Calu3 (cell line): ENCODE measurements around the gene EMC9. TPM values are rescaled to one million over a fixed set of nuclear protein-coding genes. Genes with fewer than 3 reads are reported as not detected.

Experiments used
- BruUV-seq: library from RNA; stranded (reverse); fragments of 400-500 nt; replicated peaks from 2 replicates; lab custom pipeline; 2021; lab: Mats Ljungman, UMichigan
- CTCF ChIA-PET: fragments of 300-600 bp; sonication (Branson Sonifier 250); formaldehyde crosslinking; loops from one replicate; lab custom pipeline; 2022; ENCODE audit warnings: antibody characterized with exemption; lab: Charles Lee
- DNase-seq: peaks from one replicate; pipeline ENCODE4 v3.0.0; 2022
- H3K27ac Mint-ChIP-seq: one replicate; pipeline ENCODE4 v1.8.0; 2022; ENCODE audit warnings: mixed read lengths; ENCODE audit not compliant: unreplicated experiment
- H3K27me3 Mint-ChIP-seq: one replicate; pipeline ENCODE4 v1.8.0; 2022; ENCODE audit warnings: mixed read lengths; ENCODE audit not compliant: unreplicated experiment
- H3K36me3 Mint-ChIP-seq: one replicate; pipeline ENCODE4 v1.8.0; 2022; ENCODE audit warnings: mild to moderate bottlenecking, moderate library complexity, mixed read lengths; ENCODE audit not compliant: insufficient read depth, unreplicated experiment
- H3K4me1 Mint-ChIP-seq: one replicate; pipeline ENCODE4 v1.8.0; 2022; ENCODE audit warnings: mild to moderate bottlenecking, low read depth, mixed read lengths; ENCODE audit not compliant: unreplicated experiment
- H3K4me3 Mint-ChIP-seq: one replicate; pipeline ENCODE4 v1.8.0; 2022; ENCODE audit warnings: mild to moderate bottlenecking, low read depth, moderate library complexity, mixed read lengths; ENCODE audit not compliant: unreplicated experiment
- H3K9me3 Mint-ChIP-seq: one replicate; pipeline ENCODE4 v1.8.0; 2022; ENCODE audit warnings: low read depth, mixed read lengths; ENCODE audit not compliant: unreplicated experiment
- intact Hi-C: fragments of 100-400 bp; cut with micrococcal nuclease; formaldehyde crosslinking; loops from one replicate; pipeline ENCODE4 v1.10.0; 2022; ENCODE audit not compliant: unreplicated experiment
- total RNA-seq: library from RNA; stranded (reverse); gene quantifications from 2 replicates; pipeline ENCODE4 v1.2.3, GENCODE V29; 2022
- TF ChIP-seq, protein P1 (sequence below): fragments of 200-600 bp; IDR thresholded peaks from one replicate; pipeline ENCODE4 v1.8.0; 2022; ENCODE audit warnings: antibody characterized with exemption; ENCODE audit not compliant: unreplicated experiment

EMC9 gene
- total RNA-seq, 1 experiment from 2014 or later, result 38.0 TPM

DNA sequence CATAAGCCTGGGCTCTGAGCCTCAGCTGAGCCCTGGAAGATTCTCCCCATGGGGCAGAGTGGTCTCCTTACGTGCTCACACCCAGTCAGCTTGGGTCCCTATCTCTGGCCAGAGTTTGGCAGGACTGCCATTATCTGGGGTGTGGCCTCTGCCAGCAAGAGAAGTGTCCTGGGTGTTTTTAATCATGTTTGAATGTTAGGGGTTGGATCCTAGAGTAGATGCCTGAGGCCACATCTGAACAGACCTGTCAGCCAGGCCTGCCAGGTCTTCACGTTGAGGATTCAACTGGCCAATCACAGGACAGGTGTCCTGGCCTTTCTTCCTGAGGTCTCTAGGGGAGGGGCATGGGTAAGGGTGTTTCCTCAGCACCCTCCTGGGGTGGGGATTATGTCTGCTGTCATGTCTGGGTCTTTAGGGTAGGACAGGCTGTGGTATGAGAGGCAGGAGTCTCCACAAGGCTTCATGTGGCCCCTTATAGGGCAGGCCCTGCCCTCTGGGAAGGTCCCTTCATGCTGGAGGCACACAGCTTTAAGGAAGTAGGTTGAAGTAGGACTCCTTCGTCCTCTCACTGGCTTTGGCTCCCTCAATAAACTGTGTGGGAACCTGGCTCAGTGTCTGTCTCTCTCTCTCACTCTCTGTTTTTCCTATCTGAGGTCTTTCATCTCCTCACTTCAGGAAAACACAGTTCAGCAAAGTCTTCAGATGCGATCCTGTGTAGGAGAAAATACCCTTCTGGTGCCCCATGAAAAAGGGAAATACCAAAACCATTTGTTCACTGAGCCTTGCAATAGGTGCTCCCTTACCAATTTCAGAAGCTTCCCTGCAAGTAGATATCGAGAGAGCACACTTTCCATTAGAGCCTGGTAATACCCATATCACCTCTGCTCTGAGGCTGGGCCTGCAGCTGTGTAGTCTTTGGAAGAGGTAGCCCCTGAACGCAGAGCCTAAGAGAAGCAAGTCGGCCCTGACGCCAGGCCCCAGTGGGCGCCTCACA, 17.7 kb downstream of the EMC9 start:
- intact Hi-C loops, result no loop called here
- Mint-ChIP-seq H3K36me3 (peaks cover 23% of the 10 kb centered on the region), H3K27me3 (no peaks in the 10 kb centered on the region), H3K27ac (no peak overlapping the region), H3K4me3 (no peak overlapping the region), H3K9me3 (no peaks in the 10 kb centered on the region), H3K4me1 (no peaks in the 10 kb centered on the region)
- TF ChIP-seq, protein P1, sequence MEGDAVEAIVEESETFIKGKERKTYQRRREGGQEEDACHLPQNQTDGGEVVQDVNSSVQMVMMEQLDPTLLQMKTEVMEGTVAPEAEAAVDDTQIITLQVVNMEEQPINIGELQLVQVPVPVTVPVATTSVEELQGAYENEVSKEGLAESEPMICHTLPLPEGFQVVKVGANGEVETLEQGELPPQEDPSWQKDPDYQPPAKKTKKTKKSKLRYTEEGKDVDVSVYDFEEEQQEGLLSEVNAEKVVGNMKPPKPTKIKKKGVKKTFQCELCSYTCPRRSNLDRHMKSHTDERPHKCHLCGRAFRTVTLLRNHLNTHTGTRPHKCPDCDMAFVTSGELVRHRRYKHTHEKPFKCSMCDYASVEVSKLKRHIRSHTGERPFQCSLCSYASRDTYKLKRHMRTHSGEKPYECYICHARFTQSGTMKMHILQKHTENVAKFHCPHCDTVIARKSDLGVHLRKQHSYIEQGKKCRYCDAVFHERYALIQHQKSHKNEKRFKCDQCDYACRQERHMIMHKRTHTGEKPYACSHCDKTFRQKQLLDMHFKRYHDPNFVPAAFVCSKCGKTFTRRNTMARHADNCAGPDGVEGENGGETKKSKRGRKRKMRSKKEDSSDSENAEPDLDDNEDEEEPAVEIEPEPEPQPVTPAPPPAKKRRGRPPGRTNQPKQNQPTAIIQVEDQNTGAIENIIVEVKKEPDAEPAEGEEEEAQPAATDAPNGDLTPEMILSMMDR, result no peak
- no TSS peak for BruUV-seq
- CTCF ChIA-PET, result no interaction called here
- DNase-seq, result no peak

DNA sequence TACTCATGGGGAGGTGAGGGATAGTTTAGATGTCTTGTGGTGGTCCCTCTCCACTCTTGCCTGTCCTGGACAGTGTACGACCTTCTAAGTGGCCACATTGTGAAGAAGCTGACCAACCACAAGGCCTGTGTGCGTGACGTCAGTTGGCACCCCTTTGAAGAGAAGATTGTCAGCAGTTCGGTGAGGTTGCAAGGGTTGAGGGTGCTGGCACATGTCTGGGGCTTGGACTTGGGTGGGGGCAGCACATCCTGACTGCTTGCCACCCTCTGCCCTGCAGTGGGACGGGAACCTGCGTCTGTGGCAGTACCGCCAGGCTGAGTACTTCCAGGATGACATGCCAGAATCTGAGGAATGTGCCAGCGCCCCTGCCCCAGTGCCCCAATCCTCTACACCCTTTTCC, 18.5 kb downstream of the EMC9 start:
- CTCF ChIA-PET, result no interaction called here

DNA sequence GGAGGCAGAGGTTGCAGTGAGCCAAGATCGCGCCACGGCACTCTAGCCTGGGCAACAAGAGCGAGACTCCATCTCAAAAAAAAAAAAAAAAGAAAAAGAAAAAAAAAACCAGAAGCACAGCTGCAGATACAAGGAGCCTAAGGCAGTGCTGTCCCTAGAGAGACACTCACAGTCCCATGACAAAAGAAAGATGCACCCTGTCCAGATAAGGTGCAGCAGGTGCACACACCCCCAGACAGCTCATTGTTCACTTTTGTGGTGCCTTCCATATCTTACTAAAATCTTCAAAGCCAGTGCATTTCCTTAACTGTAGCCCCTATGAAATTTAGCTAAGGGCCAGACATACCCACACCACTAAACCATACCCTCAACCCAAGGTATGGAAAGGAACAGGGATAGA, 19.0 kb downstream of the EMC9 start:
- H3K27ac Mint-ChIP-seq, result no peak overlapping the region
- TF ChIP-seq, protein P1, result no peak
- H3K4me3 Mint-ChIP-seq, result no peak overlapping the region
- H3K27me3 Mint-ChIP-seq, result no peaks in the 10 kb centered on the region
- no TSS peak for BruUV-seq
- no peaks in the 10 kb centered on the region for H3K9me3 Mint-ChIP-seq
- CTCF ChIA-PET, result no interaction called here
- H3K4me1 Mint-ChIP-seq, result no peaks in the 10 kb centered on the region
- peaks cover 26% of the 10 kb centered on the region for H3K36me3 Mint-ChIP-seq
- intact Hi-C loops, result no loop called here
- DNase-seq, result no peak

More for the DNA sequence above, 18.5 kb downstream of the EMC9 start:
- no TSS peak for BruUV-seq
- TF ChIP-seq, protein P1, result no peak
- H3K4me3 Mint-ChIP-seq, result no peak overlapping the region
- no peaks in the 10 kb centered on the region for H3K4me1 Mint-ChIP-seq
- no peaks in the 10 kb centered on the region for H3K27me3 Mint-ChIP-seq
- peaks cover 26% of the 10 kb centered on the region for H3K36me3 Mint-ChIP-seq
- H3K27ac Mint-ChIP-seq, result no peak overlapping the region
- DNase-seq, result no peak
- intact Hi-C loops, result no loop called here
- H3K9me3 Mint-ChIP-seq, result no peaks in the 10 kb centered on the region

DNA sequence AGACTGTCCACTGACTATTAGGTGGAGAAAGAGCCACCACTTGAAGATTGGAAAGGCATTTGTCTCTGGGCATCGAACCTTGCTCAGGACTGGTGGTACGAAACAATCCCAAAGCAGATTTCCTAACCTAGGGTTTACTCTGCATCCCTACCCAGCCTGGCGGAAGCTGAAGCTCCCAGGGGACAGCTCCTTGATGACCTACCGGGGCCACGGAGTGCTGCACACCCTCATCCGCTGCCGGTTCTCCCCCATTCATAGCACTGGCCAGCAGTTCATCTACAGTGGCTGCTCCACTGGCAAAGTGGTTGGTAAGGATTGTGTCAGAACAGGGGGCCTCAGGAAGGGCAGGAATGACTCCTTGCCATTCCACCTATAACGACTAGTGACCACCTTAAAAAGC, 20.2 kb downstream of the EMC9 start:
- no TSS peak for BruUV-seq
- TF ChIP-seq, protein P1, result no peak
- H3K4me1 Mint-ChIP-seq, result peaks cover 9% of the 10 kb centered on the region
- no peaks in the 10 kb centered on the region for H3K27me3 Mint-ChIP-seq
- H3K36me3 Mint-ChIP-seq, result peaks cover 32% of the 10 kb centered on the region
- H3K27ac Mint-ChIP-seq, result no peak overlapping the region
- H3K9me3 Mint-ChIP-seq, result no peaks in the 10 kb centered on the region
- CTCF ChIA-PET, result no interaction called here
- intact Hi-C loops, result no loop called here
- DNase-seq, result no peak
- no peak overlapping the region for H3K4me3 Mint-ChIP-seq
